NCI-H446 treated with DMSO at 0.1 percent for 48 hours (cell line): ENCODE data around the gene TMIGD3.

Source experiments
- DNase-seq: peaks from one replicate; lab custom pipeline; 2025; lab: John Stamatoyannopoulos, UW

TMIGD3 gene

GRCh38 chr1:111507411-111508201, 4.2 kb upstream of the TMIGD3 start:
- no peak for DNase-seq

- DNase-seq: no peak
These were observed 3.1 kb upstream of the TMIGD3 start for GRCh38 chr1:111506561-111506960.

- DNase-seq: no peak
These were observed 2.2 kb upstream of the TMIGD3 start for GRCh38 chr1:111505641-111506119.

GRCh38 chr1:111504097-111504496, 664 bp upstream of the TMIGD3 start:
- no peak for DNase-seq

GRCh38 chr1:111501645-111502044, 1.8 kb downstream of the TMIGD3 start:
- no peak for DNase-seq

- DNase-seq: no peak
These were observed 4.2 kb downstream of the TMIGD3 start for GRCh38 chr1:111499026-111499785.

GRCh38 chr1:111497592-111497991, 5.8 kb downstream of the TMIGD3 start:
- no peak for DNase-seq

- no peak for DNase-seq
These were observed 7.0 kb downstream of the TMIGD3 start for GRCh38 chr1:111496398-111496797.

GRCh38 chr1:111491070-111491469, 12.4 kb downstream of the TMIGD3 start:
- DNase-seq: no peak

- no peak for DNase-seq
These were observed 13.2 kb downstream of the TMIGD3 start for GRCh38 chr1:111490220-111490619.

- no peak for DNase-seq
These were observed 13.8 kb downstream of the TMIGD3 start for GRCh38 chr1:111489604-111490003.

GRCh38 chr1:111488669-111489068, 14.8 kb downstream of the TMIGD3 start:
- DNase-seq: no peak

- DNase-seq: no peak
These were observed 16.3 kb downstream of the TMIGD3 start for GRCh38 chr1:111487133-111487532.

- DNase-seq: no peak
These were observed 17.0 kb downstream of the TMIGD3 start for GRCh38 chr1:111486431-111486830.

- no peak for DNase-seq
These were observed 18.9 kb downstream of the TMIGD3 start for GRCh38 chr1:111484391-111485026.

- no peak for DNase-seq
These were observed 19.6 kb downstream of the TMIGD3 start for GRCh38 chr1:111483876-111484275.

- DNase-seq: no peak
These were observed 20.3 kb downstream of the TMIGD3 start for GRCh38 chr1:111483166-111483565.

GRCh38 chr1:111481387-111482221, 21.8 kb downstream of the TMIGD3 start:
- no peak for DNase-seq

- DNase-seq: no peak
These were observed 22.8 kb downstream of the TMIGD3 start for GRCh38 chr1:111480674-111481073.

GRCh38 chr1:111476761-111477309, 26.6 kb downstream of the TMIGD3 start:
- DNase-seq: no peak

- DNase-seq: no peak
These were observed 27.2 kb downstream of the TMIGD3 start for GRCh38 chr1:111476214-111476613.

GRCh38 chr1:111475701-111476100, 27.7 kb downstream of the TMIGD3 start:
- no peak for DNase-seq
